Hepatocyte (in vitro differentiated cells): ENCODE data around the gene RUNX3. TPM values are rescaled to one million over a fixed set of nuclear protein-coding genes. Genes with fewer than 3 reads are reported as not detected.

Experiments
- DNase-seq: peaks from one replicate; pipeline ENCODE4 v3.0.0-alpha.2; 2016; ENCODE audit warnings: low spot score
- H2AFZ ChIP-seq: fragments of 200-600 bp; sonication (generic); 2 replicates; pipeline ENCODE4 v1.6.0; 2016; ENCODE audit warnings: antibody characterized with exemption, mild to moderate bottlenecking
- H3K27ac ChIP-seq: fragments of 200-600 bp; sonication (generic); 2 replicates; pipeline ENCODE4 v1.5.1; 2016; ENCODE audit warnings: mild to moderate bottlenecking
- H3K27me3 ChIP-seq: fragments of 200-600 bp; sonication (generic); 2 replicates; pipeline ENCODE4 v1.6.1; 2016
- H3K36me3 ChIP-seq: fragments of 200-600 bp; sonication (generic); replicated peaks from 2 replicates; pipeline ENCODE4 v1.5.1; 2016; ENCODE audit warnings: low read depth; ENCODE audit not compliant: insufficient read depth
- H3K4me1 ChIP-seq: fragments of 200-600 bp; sonication (generic); 2 replicates; pipeline ENCODE4 v1.5.1; 2016; ENCODE audit warnings: mild to moderate bottlenecking, moderate library complexity; ENCODE audit not compliant: insufficient read depth
- H3K4me2 ChIP-seq: fragments of 200-600 bp; sonication (generic); 2 replicates; pipeline ENCODE4 v1.6.0; 2016
- H3K4me3 ChIP-seq: fragments of 200-600 bp; sonication (generic); 2 replicates; pipeline ENCODE4 v1.5.1; 2016; ENCODE audit warnings: mild to moderate bottlenecking
- H3K79me2 ChIP-seq: fragments of 200-600 bp; sonication (generic); 2 replicates; pipeline ENCODE4 v1.6.0; 2017; ENCODE audit warnings: mild to moderate bottlenecking
- H3K9me2 ChIP-seq: fragments of 200-600 bp; sonication (generic); replicated peaks from 2 replicates; pipeline ENCODE4 v1.6.0; 2017; ENCODE audit warnings: mild to moderate bottlenecking; ENCODE audit not compliant: insufficient read depth
- H3K9me3 ChIP-seq: fragments of 200-600 bp; sonication (generic); 2 replicates; pipeline ENCODE4 v1.5.1; 2016; ENCODE audit warnings: low read depth, mild to moderate bottlenecking
- H4K20me1 ChIP-seq: fragments of 200-600 bp; sonication (generic); 2 replicates; pipeline ENCODE4 v1.6.0; 2016; ENCODE audit warnings: mild to moderate bottlenecking; ENCODE audit not compliant: insufficient read depth, poor library complexity, severe bottlenecking
- CTCF ChIP-seq: fragments of 200-600 bp; sonication (generic); IDR thresholded peaks from 2 replicates; pipeline ENCODE4 v1.5.1; 2016; ENCODE audit warnings: antibody characterized with exemption, mild to moderate bottlenecking; ENCODE audit not compliant: poor library complexity
- EZH2 ChIP-seq: fragments of 200-600 bp; sonication (generic); IDR thresholded peaks from 2 replicates; pipeline ENCODE4 v1.6.1; 2016; ENCODE audit warnings: antibody characterized with exemption, mild to moderate bottlenecking, borderline replicate concordance
- EZH2phosphoT487 ChIP-seq: fragments of 200-600 bp; sonication (generic); IDR thresholded peaks from one replicate; pipeline ENCODE4 v1.6.1; 2018; ENCODE audit warnings: antibody characterized with exemption, mild to moderate bottlenecking, low read depth, moderate library complexity; ENCODE audit not compliant: unreplicated experiment, severe bottlenecking
- whole genome bisulfite sequencing: methylation state at CpG from one replicate; pipeline ENCODE4 v1.1.6; 2016; ENCODE audit warnings: low lambda C conversion rate; ENCODE audit errors: missing lambda C conversion rate; 5-methylcytosine and 5-hydroxymethylcytosine counted together
- polyA plus RNA-seq: library from polyadenylated mRNA; unstranded; fragments of >200 nt; fragmentation: Nextera tagmentation; extraction: Ambion mirVana; gene quantifications from 2 replicates; pipeline ENCODE4 v1.2.1, GENCODE V29; 2016
- total RNA-seq: library from RNA; depleted of rRNA; stranded (reverse); fragments of >200 nt; gene quantifications from 2 replicates; pipeline ENCODE4 v1.2.3, GENCODE V29; 2014

RUNX3 gene
- total and polyA plus RNA-seq, 2 experiments from 2014 or later = 0.13 to 0.16 TPM

GRCh38 chr1:24946861-24947658 is 17.0 kb upstream of the RUNX3 start:
- Histone ChIP-seq H3K27ac (no peak overlapping the region), H3K4me1 (no peaks in the 10 kb centered on the region), H3K27me3 (peaks cover 3% of the 10 kb centered on the region), H3K36me3 (no peaks in the 10 kb centered on the region), H3K79me2 (no peaks in the 10 kb centered on the region), H3K4me3 (no peak overlapping the region), H2AFZ (no peak overlapping the region), H3K9me3 (no peaks in the 10 kb centered on the region), H3K9me2 (no peaks in the 10 kb centered on the region), H4K20me1 (no peaks in the 10 kb centered on the region), H3K4me2 (no peak overlapping the region)
- WGBS = 88% methylated on average over 13 of the region's 13 CpGs
- TF ChIP-seq CTCF (no peak), EZH2phosphoT487 (no peak), EZH2 (no peak)
- no peak for DNase-seq

- 78% methylated on average over 10 of the region's 10 CpGs for WGBS
- Histone ChIP-seq H3K79me2 (no peaks in the 10 kb centered on the region), H3K9me3 (no peaks in the 10 kb centered on the region), H3K9me2 (no peaks in the 10 kb centered on the region), H3K4me2 (no peak overlapping the region), H3K36me3 (no peaks in the 10 kb centered on the region), H4K20me1 (no peaks in the 10 kb centered on the region), H3K27ac (no peak overlapping the region), H3K4me3 (no peak overlapping the region), H3K27me3 (peaks cover 5% of the 10 kb centered on the region), H3K4me1 (no peaks in the 10 kb centered on the region), H2AFZ (no peak overlapping the region)
- no peak for TF ChIP-seq EZH2phosphoT487
- no peak for TF ChIP-seq CTCF
- no peak for TF ChIP-seq EZH2
- no peak for DNase-seq
Observed at GRCh38 chr1:24945354-24946326, 15.6 kb upstream of the RUNX3 start.

GRCh38 chr1:24944318-24944717 is 14.2 kb upstream of the RUNX3 start:
- no peak for TF ChIP-seq EZH2
- TF ChIP-seq CTCF = no peak
- TF ChIP-seq EZH2phosphoT487 = no peak
- no peak overlapping the region for H3K4me2 ChIP-seq
- no peak for DNase-seq
- no peaks in the 10 kb centered on the region for H3K9me2 ChIP-seq
- H3K36me3 ChIP-seq = no peaks in the 10 kb centered on the region
- H3K4me3 ChIP-seq = no peak overlapping the region
- no peaks in the 10 kb centered on the region for H4K20me1 ChIP-seq
- H3K4me1 ChIP-seq = no peaks in the 10 kb centered on the region
- H3K9me3 ChIP-seq = no peaks in the 10 kb centered on the region
- 100% methylated on average over 3 of the region's 3 CpGs for WGBS
- H3K27ac ChIP-seq = no peak overlapping the region
- H2AFZ ChIP-seq = no peak overlapping the region
- H3K79me2 ChIP-seq = no peaks in the 10 kb centered on the region
- peaks cover 5% of the 10 kb centered on the region for H3K27me3 ChIP-seq
